HG03520 (cell line): ENCODE results near the gene SCYL2.

Source experiments
- ATAC-seq: cut with Tn5 transposase; IDR thresholded peaks from one replicate; pipeline ENCODE4 v1.9.1; 2021; ENCODE audit warnings: mild to moderate bottlenecking, moderate library complexity; ENCODE audit not compliant: unreplicated experiment

Gene SCYL2

DNA sequence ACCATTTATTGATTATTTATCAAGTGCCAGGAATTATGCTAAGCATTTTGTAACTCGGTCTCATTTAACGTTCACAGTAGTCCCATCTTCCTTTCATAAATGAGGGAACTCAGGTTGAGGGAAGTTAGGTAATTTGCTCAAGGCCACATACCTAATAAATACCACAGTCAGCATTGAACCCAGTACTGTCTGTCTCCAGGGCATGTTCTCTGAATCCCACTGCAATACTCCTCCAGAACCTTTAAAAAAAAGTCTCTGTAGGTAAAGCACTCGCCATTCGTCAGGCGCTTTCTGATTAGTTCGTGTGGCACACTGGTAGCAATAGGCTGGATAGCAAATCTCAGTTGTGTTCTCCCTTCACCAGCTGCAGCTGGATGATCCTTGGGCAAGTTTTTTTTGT is 104.2 kb downstream of the SCYL2 start:
- no peak for ATAC-seq

DNA sequence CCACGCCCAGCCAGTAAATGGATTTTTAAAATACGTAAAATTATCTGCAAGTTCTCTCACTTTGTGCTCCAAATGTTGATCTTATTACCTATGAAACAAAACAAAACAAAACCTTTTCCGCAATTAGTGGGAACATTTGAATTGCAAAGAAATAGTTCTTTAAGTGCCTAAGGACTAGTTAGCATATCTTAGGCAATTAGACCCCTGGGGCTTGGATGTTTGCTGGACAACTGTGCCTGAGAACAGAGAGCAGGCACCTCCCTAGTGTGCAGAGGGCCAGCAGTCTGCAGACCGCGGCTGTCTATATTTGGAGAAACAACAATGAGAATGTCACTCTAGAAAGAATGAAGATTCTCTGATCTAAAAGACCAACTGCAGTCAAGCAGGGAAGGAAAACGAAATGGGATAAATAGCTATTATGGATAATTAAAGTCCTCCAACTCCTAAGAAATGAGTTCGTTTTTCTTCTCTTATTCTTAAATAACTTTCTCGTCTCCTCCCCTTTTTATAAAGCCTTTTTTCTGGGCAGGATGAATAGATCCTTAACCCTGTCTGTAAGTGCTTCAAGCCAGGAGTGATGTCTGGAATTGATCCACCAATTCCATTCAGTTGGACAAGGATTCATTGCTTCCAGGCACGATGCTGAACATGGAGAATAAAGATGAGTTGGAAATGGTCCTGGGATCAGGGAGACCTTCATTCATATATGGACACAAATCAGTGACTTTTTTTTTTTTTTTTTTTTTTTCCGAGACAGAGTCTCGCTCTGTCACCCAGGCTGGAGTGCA is 106.1 kb downstream of the SCYL2 start:
- ATAC-seq, result no peak

DNA sequence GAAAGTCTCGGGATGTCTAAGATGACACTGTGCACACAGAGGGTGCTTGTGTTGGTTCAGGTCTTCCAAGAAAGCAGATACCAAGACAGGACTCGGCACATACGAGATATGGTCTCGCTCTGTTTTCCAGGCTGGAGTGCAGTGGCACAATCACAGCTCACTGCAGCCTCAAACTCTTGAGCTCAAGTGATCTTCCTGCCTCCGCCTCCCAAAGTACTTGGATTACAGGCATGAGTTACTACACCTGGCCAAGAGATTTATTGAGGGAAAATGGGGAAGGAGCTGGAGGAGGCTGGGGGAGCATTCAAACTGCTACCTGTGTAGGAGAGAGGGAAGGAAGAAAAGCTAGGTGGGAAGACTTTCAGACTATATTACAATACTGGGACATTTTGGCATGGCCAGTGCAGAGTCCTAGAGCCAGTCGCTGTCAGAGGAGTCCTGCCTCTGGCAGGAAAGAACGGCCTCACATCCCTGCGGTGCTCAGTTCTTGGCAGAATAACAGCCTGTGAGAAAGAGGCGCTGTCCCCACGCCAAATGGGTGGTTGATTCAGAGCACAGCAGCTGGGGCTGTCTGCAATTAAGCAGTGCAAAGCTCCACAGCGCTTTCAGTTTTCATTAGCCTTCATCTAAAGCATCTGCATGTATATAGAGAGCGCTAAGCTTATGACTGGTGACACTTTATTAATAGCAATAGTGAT is 108.2 kb downstream of the SCYL2 start:
- no peak for ATAC-seq

DNA sequence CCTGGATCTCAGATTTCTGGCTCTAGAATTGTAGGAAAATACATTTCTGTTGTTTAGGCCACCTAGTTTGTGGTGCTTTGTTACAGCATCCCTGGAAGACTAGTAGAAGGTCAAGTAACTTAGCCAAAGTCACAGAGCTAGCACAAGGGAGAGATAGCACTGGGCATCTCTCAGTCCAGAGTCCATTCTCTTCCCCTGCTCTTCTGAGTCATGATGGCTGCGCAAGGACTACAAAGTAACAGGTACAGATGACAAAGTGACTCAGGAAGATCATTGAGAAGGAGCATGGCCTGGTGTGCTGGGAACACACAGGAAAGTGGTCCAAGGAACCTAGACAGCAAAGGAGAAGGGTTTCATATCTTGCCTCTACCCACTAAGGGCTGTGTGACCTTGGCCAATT is 109.2 kb downstream of the SCYL2 start:
- ATAC-seq, result no peak

DNA sequence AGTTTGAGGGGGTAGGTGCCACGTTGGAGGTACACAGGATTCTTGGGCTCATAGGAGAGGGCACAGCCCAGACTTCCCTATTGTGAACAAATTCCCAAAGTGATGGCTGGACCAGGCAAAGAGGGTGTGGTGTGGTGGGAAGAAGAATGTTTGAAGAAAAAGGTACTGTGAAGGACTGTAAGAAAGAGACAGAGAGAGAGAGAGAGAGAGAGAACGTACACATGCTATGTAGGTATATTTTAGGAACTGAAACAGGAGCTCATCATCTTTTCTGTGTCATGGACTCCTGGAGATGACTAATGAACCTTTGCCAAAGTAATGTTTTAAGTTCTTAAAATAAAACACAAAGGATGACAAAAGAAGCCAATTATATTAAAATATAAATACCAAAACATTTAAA is 114.4 kb downstream of the SCYL2 start:
- ATAC-seq, result no peak

DNA sequence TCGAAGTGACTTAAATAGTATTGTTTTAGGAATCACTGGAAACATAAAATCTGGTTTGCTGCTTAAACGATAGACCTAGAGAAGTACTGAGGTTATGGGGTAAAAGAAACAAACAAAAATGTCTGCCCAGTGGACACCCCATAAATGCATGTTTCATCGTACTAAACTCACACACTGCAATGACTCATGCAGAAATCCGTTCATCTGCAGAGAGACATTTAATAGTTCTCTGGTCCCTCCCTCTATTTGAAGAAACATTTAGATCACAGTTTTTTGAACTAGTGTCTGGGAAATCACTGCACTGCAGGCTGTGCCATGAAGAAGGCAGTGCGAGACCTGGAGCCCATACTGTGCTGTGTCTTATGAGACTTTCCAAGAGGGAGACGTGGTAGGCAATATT is 115.4 kb downstream of the SCYL2 start:
- no peak for ATAC-seq

DNA sequence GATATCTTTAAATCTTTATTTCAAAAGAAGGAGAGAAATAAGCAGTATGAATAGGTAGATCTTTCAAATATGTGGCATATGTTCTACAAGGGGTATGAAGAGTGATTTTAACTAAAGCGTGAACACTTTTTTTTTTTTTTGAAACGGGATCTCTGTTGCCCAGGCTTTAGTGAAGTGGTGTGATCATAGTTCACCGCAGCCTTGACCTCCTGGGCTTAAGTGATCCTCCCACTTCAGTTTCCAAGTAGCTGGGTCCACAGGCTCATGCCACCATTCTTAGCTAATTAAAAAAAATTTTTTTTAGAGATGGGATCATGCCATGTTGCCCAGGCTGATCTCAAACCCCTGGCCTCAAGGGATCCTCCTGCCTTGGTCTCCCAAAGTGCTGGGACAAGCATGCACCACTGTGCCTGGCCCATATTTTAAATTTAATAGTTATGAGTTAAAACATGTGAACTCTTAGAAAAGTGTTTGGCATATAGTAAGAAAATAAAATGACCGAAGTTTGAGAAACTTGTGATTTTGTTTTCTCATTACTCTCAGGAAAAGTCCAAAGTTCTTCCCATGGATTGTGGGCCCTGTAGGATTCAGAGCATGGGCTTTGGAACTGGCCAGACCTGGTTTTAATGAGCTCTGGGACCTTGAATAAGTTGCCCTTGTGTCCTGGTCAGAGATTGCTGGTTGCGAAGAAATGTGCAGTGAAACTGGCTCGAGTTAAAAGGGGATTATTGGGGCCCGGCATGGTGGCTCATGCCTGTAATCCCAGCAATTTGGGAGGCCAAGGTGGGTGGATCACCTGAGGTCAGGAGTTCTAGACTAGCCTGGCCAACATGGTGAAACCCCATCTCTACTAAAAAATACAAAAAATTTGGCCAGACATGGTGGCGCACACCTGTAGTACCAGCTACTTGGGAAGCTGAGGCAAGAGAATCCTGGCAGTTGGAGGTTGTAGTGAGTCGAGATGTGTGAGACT is 116.9 kb downstream of the SCYL2 start:
- ATAC-seq, result no peak

DNA sequence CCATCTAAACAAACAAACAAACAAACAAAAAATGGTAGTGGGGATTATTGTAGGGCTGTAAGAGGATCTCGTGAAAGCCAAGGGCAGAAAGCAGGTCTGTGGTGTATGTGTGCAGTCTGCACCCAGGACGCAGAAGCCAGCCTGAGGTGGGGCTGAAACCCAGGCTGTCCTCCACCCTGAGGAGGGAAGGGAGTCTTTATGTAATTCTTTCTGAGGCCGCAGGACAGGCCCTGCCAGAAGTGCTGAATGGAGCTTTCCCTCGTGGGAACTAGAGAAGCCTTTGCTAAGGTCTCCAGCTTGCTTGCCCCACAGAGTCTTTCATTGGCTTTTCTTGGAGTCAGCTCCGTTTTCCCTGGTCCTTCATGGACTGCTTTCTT is 117.6 kb downstream of the SCYL2 start:
- no peak for ATAC-seq

DNA sequence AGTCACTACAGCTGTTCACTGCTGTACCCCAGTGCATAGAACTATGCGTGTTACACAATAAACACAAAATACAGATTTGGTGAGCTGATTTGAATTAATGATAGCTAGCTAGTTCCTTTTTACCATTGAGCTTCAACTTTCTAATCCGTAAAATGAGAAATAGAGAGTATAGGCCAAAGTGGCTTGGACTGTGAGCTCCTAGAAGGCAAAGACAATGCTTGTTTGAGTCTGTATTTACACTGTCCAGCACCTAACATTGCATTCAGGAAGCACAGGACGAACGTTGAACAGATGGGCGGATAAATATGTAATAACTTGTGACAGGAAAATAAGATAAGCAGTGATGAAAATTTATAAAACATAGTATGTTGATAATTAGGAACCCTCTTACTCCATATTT is 121.4 kb downstream of the SCYL2 start:
- ATAC-seq, result no peak
